GM23338 (cell line): ENCODE measurements around the gene VEZT. TPM values are rescaled to one million over a fixed set of nuclear protein-coding genes. Genes with fewer than 3 reads are reported as not detected.

Experiments used
- ATAC-seq: fragments of 200-7000 bp; cut with Tn5 transposase; 3 replicates; pipeline ENCODE4 v1.9.1; 2020
- DNase-seq: peaks from one replicate; pipeline ENCODE4 v3.0.0-alpha.2; 2015; ENCODE audit warnings: low spot score
- H2AFZ ChIP-seq: fragments of 200-600 bp; sonication (generic); 2 replicates; pipeline ENCODE4 v1.8.0; 2016; ENCODE audit warnings: antibody characterized with exemption, mild to moderate bottlenecking, moderate library complexity
- H3F3A ChIP-seq: fragments of 200-600 bp; sonication (generic); replicated peaks from 2 replicates; pipeline ENCODE4 v1.8.0; 2017; ENCODE audit warnings: antibody characterized with exemption, mixed run types, low read depth
- H3K27ac ChIP-seq: fragments of 200-600 bp; sonication (generic); 2 replicates; pipeline ENCODE4 v1.6.1; 2016; ENCODE audit warnings: low read depth
- H3K27me3 ChIP-seq: fragments of 200-600 bp; sonication (generic); 2 replicates; pipeline ENCODE4 v1.8.0; 2016; ENCODE audit warnings: mild to moderate bottlenecking, mixed run types, moderate library complexity; ENCODE audit not compliant: insufficient read depth
- H3K36me3 ChIP-seq: fragments of 200-600 bp; sonication (generic); 2 replicates; pipeline ENCODE4 v1.8.0; 2016; ENCODE audit warnings: mild to moderate bottlenecking; ENCODE audit not compliant: insufficient read depth
- H3K4me1 ChIP-seq: fragments of 200-600 bp; sonication (generic); 2 replicates; pipeline ENCODE4 v1.8.0; 2016; ENCODE audit warnings: mild to moderate bottlenecking, moderate library complexity; ENCODE audit not compliant: insufficient read depth
- H3K4me2 ChIP-seq: fragments of 200-600 bp; sonication (generic); 2 replicates; pipeline ENCODE4 v1.7.1; 2017; ENCODE audit warnings: mixed run types
- H3K4me3 ChIP-seq: fragments of 200-600 bp; sonication (generic); 2 replicates; pipeline ENCODE4 v1.6.1; 2016; ENCODE audit warnings: mixed run types
- H3K79me2 ChIP-seq: fragments of 200-600 bp; sonication (generic); replicated peaks from 2 replicates; pipeline ENCODE4 v1.8.0; 2017; ENCODE audit warnings: mild to moderate bottlenecking; ENCODE audit not compliant: insufficient read depth
- H3K9me2 ChIP-seq: fragments of 200-600 bp; sonication (generic); 2 replicates; pipeline ENCODE4 v1.8.0; 2017; ENCODE audit not compliant: insufficient read depth
- H4K20me1 ChIP-seq: fragments of 200-600 bp; sonication (generic); replicated peaks from 2 replicates; pipeline ENCODE4 v1.8.0; 2017; ENCODE audit warnings: mild to moderate bottlenecking; ENCODE audit not compliant: insufficient read depth
- H3K27ac Mint-ChIP-seq: 2 replicates; pipeline ENCODE4 v1.8.0; 2020; ENCODE audit warnings: inconsistent platforms, mild to moderate bottlenecking, moderate library complexity, mixed read lengths
- H3K27me3 Mint-ChIP-seq: 3 replicates; pipeline ENCODE4 v1.8.0; 2022; ENCODE audit warnings: low read depth, mild to moderate bottlenecking, moderate library complexity, mixed read lengths, inconsistent platforms; ENCODE audit not compliant: insufficient read depth, poor library complexity
- H3K36me3 Mint-ChIP-seq: 3 replicates; pipeline ENCODE4 v1.8.0; 2021; ENCODE audit warnings: low read depth, mild to moderate bottlenecking, inconsistent platforms, moderate library complexity, mixed read lengths
- H3K4me1 Mint-ChIP-seq: 3 replicates; pipeline ENCODE4 v1.8.0; 2020; ENCODE audit warnings: mild to moderate bottlenecking, inconsistent platforms, mixed read lengths
- H3K4me3 Mint-ChIP-seq: 3 replicates; pipeline ENCODE4 v1.8.0; 2021; ENCODE audit warnings: moderate library complexity, mild to moderate bottlenecking, inconsistent platforms, mixed read lengths
- H3K9me3 Mint-ChIP-seq: 3 replicates; pipeline ENCODE4 v1.8.0; 2020; ENCODE audit warnings: moderate library complexity, mild to moderate bottlenecking, inconsistent platforms, mixed read lengths
- CREB1 ChIP-seq: fragments of 250-450 bp; sonication (Bioruptor Pico); IDR thresholded peaks from 2 replicates; pipeline ENCODE4 v1.5.0; 2020; ENCODE audit warnings: low read depth, mild to moderate bottlenecking, moderate library complexity
- EZH2 ChIP-seq: fragments of 200-600 bp; sonication (generic); IDR thresholded peaks from one replicate; pipeline ENCODE4 v1.8.0; 2017; ENCODE audit warnings: antibody characterized with exemption, mild to moderate bottlenecking, low read depth; ENCODE audit not compliant: unreplicated experiment
- JUNB ChIP-seq: IDR thresholded peaks from one replicate; pipeline ENCODE4 v1.6.1; 2016; ENCODE audit warnings: antibody characterized with exemption; ENCODE audit not compliant: unreplicated experiment
- NANOG ChIP-seq: IDR thresholded peaks from 2 replicates; pipeline ENCODE4 v1.6.1; 2016; ENCODE audit warnings: antibody characterized with exemption, borderline replicate concordance
- POLR2AphosphoS5 ChIP-seq: IDR thresholded peaks from 2 replicates; pipeline ENCODE4 v1.6.1; 2016; ENCODE audit warnings: antibody characterized with exemption, low read depth
- STAT1 ChIP-seq: IDR thresholded peaks from one replicate; pipeline ENCODE4 v1.6.1; 2016; ENCODE audit warnings: antibody characterized with exemption; ENCODE audit not compliant: unreplicated experiment
- ZNF114 ChIP-seq: fragments of 250-450 bp; sonication (Bioruptor Pico); IDR thresholded peaks from 2 replicates; pipeline ENCODE4 v1.5.0; 2020; ENCODE audit warnings: mild to moderate bottlenecking, moderate library complexity
- ZNF331 ChIP-seq: fragments of 250-450 bp; sonication (Bioruptor Pico); IDR thresholded peaks from 2 replicates; pipeline ENCODE4 v1.5.0; 2020; ENCODE audit warnings: low read depth, mild to moderate bottlenecking, moderate library complexity
- polyA plus RNA-seq: library from polyadenylated mRNA; unstranded; fragments of >200 nt; fragmentation: Nextera tagmentation; extraction: Ambion mirVana; gene quantifications from 2 replicates; pipeline ENCODE4 v1.2.1, GENCODE V29; 2016
- total RNA-seq: library from RNA; depleted of rRNA; stranded (reverse); fragments of >200 nt; shearing (Covaris generic); gene quantifications from 2 replicates; pipeline ENCODE4 v1.2.3, GENCODE V29; 2014
- TF ChIP-seq, protein P1 (sequence below), 2 experiments: fragments of 200-600 bp in 1 of 2; sonication (generic) in 1 of 2; conservative IDR thresholded peaks; 2 replicates each; pipeline versions ENCODE4 v1.5.1 to v1.6.1; 2016 to 2017; ENCODE audit warnings: antibody characterized with exemption in 2 of 2, low read depth in 2 of 2, mild to moderate bottlenecking in 2 of 2, moderate library complexity in 1 of 2
- TF ChIP-seq, protein P2 (sequence below): IDR thresholded peaks from 2 replicates; pipeline ENCODE4 v1.6.1; 2016; ENCODE audit warnings: antibody characterized with exemption
- TF ChIP-seq, protein P3 (sequence below): IDR thresholded peaks from one replicate; pipeline ENCODE4 v1.6.1; 2018; ENCODE audit warnings: antibody characterized with exemption; ENCODE audit not compliant: unreplicated experiment
- TF ChIP-seq, protein P4 (sequence below): fragments of 250-450 bp; sonication (Bioruptor Pico); IDR thresholded peaks from 2 replicates; pipeline ENCODE4 v1.5.0; 2020; ENCODE audit warnings: mild to moderate bottlenecking, moderate library complexity

VEZT gene
- total and polyA plus RNA-seq, 2 experiments from 2014 or later, result 34.2 to 51.5 TPM

DNA sequence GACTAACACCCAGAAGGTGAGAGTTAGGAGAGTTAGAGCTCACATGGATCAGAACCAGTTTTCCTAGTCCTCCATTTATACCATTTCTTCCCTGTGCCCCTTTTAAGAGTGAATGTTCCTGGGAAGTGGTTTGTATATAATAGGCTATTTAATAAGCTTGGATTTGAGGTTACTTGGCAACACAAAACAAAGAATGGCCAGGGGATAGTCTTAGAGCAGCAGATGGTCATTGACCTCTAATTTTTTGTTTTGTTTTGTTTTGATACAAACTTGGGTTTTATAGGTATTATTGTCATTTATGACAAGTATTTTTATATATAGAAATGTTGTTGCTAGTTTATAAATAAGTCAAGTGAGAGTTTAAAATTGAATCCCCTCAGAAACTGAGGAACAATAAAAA is 35.8 kb downstream of the VEZT start:
- ATAC-seq, result no peak
- Histone ChIP-seq H3K4me3 (no peak overlapping the region), H2AFZ (no peak overlapping the region), H3K9me2 (no peaks in the 10 kb centered on the region), H3K27ac (no peak overlapping the region), H3F3A (no peaks in the 10 kb centered on the region), H3K36me3 (no peaks in the 10 kb centered on the region), H3K4me2 (no peak overlapping the region), H3K79me2 (peaks cover 36% of the 10 kb centered on the region), H3K4me1 (peaks cover 16% of the 10 kb centered on the region), H4K20me1 (peaks cover 7% of the 10 kb centered on the region), H3K27me3 (no peaks in the 10 kb centered on the region)
- Mint-ChIP-seq H3K4me3 (no peak overlapping the region), H3K27me3 (peaks cover 10% of the 10 kb centered on the region), H3K36me3 (peaks cover 47% of the 10 kb centered on the region), H3K4me1 (peaks cover 34% of the 10 kb centered on the region), H3K9me3 (no peaks in the 10 kb centered on the region), H3K27ac (no peak overlapping the region)
- DNase-seq, result no peak
- TF ChIP-seq POLR2AphosphoS5 (no peak), CREB1 (no peak), EZH2 (no peak), ZNF114 (no peak), NANOG (no peak), ZNF331 (CRISPR knock-in tag) (no peak), STAT1 (no peak), JUNB (no peak)
- TF ChIP-seq, protein P1, sequence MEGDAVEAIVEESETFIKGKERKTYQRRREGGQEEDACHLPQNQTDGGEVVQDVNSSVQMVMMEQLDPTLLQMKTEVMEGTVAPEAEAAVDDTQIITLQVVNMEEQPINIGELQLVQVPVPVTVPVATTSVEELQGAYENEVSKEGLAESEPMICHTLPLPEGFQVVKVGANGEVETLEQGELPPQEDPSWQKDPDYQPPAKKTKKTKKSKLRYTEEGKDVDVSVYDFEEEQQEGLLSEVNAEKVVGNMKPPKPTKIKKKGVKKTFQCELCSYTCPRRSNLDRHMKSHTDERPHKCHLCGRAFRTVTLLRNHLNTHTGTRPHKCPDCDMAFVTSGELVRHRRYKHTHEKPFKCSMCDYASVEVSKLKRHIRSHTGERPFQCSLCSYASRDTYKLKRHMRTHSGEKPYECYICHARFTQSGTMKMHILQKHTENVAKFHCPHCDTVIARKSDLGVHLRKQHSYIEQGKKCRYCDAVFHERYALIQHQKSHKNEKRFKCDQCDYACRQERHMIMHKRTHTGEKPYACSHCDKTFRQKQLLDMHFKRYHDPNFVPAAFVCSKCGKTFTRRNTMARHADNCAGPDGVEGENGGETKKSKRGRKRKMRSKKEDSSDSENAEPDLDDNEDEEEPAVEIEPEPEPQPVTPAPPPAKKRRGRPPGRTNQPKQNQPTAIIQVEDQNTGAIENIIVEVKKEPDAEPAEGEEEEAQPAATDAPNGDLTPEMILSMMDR (conservative IDR thresholded peaks at IDR 0.05; ENCODE audit: low read depth in 2 of 2), result no peak
- TF ChIP-seq, protein P2, sequence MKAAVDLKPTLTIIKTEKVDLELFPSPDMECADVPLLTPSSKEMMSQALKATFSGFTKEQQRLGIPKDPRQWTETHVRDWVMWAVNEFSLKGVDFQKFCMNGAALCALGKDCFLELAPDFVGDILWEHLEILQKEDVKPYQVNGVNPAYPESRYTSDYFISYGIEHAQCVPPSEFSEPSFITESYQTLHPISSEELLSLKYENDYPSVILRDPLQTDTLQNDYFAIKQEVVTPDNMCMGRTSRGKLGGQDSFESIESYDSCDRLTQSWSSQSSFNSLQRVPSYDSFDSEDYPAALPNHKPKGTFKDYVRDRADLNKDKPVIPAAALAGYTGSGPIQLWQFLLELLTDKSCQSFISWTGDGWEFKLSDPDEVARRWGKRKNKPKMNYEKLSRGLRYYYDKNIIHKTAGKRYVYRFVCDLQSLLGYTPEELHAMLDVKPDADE, result no peak
- TF ChIP-seq, protein P3, sequence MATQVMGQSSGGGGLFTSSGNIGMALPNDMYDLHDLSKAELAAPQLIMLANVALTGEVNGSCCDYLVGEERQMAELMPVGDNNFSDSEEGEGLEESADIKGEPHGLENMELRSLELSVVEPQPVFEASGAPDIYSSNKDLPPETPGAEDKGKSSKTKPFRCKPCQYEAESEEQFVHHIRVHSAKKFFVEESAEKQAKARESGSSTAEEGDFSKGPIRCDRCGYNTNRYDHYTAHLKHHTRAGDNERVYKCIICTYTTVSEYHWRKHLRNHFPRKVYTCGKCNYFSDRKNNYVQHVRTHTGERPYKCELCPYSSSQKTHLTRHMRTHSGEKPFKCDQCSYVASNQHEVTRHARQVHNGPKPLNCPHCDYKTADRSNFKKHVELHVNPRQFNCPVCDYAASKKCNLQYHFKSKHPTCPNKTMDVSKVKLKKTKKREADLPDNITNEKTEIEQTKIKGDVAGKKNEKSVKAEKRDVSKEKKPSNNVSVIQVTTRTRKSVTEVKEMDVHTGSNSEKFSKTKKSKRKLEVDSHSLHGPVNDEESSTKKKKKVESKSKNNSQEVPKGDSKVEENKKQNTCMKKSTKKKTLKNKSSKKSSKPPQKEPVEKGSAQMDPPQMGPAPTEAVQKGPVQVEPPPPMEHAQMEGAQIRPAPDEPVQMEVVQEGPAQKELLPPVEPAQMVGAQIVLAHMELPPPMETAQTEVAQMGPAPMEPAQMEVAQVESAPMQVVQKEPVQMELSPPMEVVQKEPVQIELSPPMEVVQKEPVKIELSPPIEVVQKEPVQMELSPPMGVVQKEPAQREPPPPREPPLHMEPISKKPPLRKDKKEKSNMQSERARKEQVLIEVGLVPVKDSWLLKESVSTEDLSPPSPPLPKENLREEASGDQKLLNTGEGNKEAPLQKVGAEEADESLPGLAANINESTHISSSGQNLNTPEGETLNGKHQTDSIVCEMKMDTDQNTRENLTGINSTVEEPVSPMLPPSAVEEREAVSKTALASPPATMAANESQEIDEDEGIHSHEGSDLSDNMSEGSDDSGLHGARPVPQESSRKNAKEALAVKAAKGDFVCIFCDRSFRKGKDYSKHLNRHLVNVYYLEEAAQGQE, result no peak
- TF ChIP-seq, protein P4, sequence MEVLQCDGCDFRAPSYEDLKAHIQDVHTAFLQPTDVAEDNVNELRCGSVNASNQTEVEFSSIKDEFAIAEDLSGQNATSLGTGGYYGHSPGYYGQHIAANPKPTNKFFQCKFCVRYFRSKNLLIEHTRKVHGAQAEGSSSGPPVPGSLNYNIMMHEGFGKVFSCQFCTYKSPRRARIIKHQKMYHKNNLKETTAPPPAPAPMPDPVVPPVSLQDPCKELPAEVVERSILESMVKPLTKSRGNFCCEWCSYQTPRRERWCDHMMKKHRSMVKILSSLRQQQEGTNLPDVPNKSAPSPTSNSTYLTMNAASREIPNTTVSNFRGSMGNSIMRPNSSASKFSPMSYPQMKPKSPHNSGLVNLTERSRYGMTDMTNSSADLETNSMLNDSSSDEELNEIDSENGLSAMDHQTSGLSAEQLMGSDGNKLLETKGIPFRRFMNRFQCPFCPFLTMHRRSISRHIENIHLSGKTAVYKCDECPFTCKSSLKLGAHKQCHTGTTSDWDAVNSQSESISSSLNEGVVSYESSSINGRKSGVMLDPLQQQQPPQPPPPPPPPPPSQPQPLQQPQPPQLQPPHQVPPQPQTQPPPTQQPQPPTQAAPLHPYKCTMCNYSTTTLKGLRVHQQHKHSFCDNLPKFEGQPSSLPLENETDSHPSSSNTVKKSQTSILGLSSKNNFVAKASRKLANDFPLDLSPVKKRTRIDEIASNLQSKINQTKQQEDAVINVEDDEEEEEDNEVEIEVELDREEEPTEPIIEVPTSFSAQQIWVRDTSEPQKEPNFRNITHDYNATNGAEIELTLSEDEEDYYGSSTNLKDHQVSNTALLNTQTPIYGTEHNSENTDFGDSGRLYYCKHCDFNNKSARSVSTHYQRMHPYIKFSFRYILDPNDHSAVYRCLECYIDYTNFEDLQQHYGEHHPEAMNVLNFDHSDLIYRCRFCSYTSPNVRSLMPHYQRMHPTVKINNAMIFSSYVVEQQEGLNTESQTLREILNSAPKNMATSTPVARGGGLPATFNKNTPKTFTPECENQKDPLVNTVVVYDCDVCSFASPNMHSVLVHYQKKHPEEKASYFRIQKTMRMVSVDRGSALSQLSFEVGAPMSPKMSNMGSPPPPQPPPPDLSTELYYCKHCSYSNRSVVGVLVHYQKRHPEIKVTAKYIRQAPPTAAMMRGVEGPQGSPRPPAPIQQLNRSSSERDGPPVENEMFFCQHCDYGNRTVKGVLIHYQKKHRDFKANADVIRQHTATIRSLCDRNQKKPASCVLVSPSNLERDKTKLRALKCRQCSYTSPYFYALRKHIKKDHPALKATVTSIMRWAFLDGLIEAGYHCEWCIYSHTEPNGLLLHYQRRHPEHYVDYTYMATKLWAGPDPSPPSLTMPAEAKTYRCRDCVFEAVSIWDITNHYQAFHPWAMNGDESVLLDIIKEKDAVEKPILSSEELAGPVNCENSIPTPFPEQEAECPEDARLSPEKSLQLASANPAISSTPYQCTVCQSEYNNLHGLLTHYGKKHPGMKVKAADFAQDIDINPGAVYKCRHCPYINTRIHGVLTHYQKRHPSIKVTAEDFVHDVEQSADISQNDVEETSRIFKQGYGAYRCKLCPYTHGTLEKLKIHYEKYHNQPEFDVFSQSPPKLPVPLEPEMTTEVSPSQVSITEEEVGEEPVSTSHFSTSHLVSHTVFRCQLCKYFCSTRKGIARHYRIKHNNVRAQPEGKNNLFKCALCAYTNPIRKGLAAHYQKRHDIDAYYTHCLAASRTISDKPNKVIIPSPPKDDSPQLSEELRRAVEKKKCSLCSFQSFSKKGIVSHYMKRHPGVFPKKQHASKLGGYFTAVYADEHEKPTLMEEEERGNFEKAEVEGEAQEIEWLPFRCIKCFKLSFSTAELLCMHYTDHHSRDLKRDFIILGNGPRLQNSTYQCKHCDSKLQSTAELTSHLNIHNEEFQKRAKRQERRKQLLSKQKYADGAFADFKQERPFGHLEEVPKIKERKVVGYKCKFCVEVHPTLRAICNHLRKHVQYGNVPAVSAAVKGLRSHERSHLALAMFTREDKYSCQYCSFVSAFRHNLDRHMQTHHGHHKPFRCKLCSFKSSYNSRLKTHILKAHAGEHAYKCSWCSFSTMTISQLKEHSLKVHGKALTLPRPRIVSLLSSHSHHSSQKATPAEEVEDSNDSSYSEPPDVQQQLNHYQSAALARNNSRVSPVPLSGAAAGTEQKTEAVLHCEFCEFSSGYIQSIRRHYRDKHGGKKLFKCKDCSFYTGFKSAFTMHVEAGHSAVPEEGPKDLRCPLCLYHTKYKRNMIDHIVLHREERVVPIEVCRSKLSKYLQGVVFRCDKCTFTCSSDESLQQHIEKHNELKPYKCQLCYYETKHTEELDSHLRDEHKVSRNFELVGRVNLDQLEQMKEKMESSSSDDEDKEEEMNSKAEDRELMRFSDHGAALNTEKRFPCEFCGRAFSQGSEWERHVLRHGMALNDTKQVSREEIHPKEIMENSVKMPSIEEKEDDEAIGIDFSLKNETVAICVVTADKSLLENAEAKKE (CRISPR knock-in tag), result no peak
